BLaER1 treated with 17β-estradiol and CSF1 and Interleukin-3, amounts not matched to agents 10 nM and 100 nM (cell line): ENCODE data around the gene KCNE4.

Experiments
- H3K27ac ChIP-seq, 11 experiments: shearing (Covaris generic); formaldehyde crosslinking; 2 replicates each; pipeline ENCODE4 v1.8.1; 2022
- H3K27me3 ChIP-seq, 11 experiments: shearing (Covaris generic); formaldehyde crosslinking; 2 replicates each; pipeline ENCODE4 v1.8.1; 2022
- H3K36me3 ChIP-seq, 11 experiments: shearing (Covaris generic); formaldehyde crosslinking; 2 replicates each; pipeline ENCODE4 v1.8.1; 2022
- H3K4me1 ChIP-seq, 10 experiments: shearing (Covaris generic); formaldehyde crosslinking; 2 replicates each; pipeline ENCODE4 v1.8.1; 2022
- H3K4me2 ChIP-seq, 11 experiments: shearing (Covaris generic); formaldehyde crosslinking; 2 replicates each; pipeline ENCODE4 v1.8.1; 2022
- H3K4me3 ChIP-seq, 10 experiments: shearing (Covaris generic); formaldehyde crosslinking; 2 replicates each; pipeline ENCODE4 v1.8.1; 2022
- H3K9ac ChIP-seq, 11 experiments: shearing (Covaris generic); formaldehyde crosslinking; 2 replicates each; pipeline ENCODE4 v1.8.1; 2022
- H3K9me3 ChIP-seq, 11 experiments: shearing (Covaris generic); formaldehyde crosslinking; replicated peaks in 1 of 11; 2 replicates each; pipeline ENCODE4 v1.8.1; 2022
- H4K20me1 ChIP-seq, 11 experiments: shearing (Covaris generic); formaldehyde crosslinking; 2 replicates each; pipeline ENCODE4 v1.8.1; 2022
- Cebpa-rat ChIP-seq, 11 experiments: shearing (Covaris generic); IDR thresholded peaks; 2 replicates each; pipeline ENCODE4 v1.8.1; 2022

The KCNE4 gene

GRCh38 chr2:223019987-223020717 lies 31.8 kb upstream of the KCNE4 start:
- no peaks in the 10 kb centered on the region; a peak in 1 of 22 replicates for H4K20me1 ChIP-seq
- no peaks in the 10 kb centered on the region for H3K4me1 ChIP-seq
- no peak overlapping the region for H3K9ac ChIP-seq
- H3K4me2 ChIP-seq = no peak overlapping the region
- TF ChIP-seq Cebpa-rat (IDR thresholded peaks at IDR 0.05) = no peak
- no peak overlapping the region for H3K27ac ChIP-seq
- H3K27me3 ChIP-seq = no peaks in the 10 kb centered on the region
- no peaks in the 10 kb centered on the region for H3K36me3 ChIP-seq
- no peak overlapping the region for H3K4me3 ChIP-seq
- H3K9me3 ChIP-seq = peaks cover 0 to 15% (median 6%) of the 10 kb centered on the region in 11 experiments; a peak in 12 of 22 replicates

GRCh38 chr2:223020971-223021675 lies 30.9 kb upstream of the KCNE4 start:
- H3K36me3 ChIP-seq = no peaks in the 10 kb centered on the region
- no peak overlapping the region for H3K9ac ChIP-seq
- TF ChIP-seq Cebpa-rat (IDR thresholded peaks at IDR 0.05) = no peak
- H3K27ac ChIP-seq = no peak overlapping the region
- H3K4me3 ChIP-seq = no peak overlapping the region
- no peaks in the 10 kb centered on the region; a peak in 1 of 22 replicates for H4K20me1 ChIP-seq
- H3K9me3 ChIP-seq = peaks cover 0 to 15% (median 6%) of the 10 kb centered on the region in 11 experiments; a peak in 12 of 22 replicates
- no peaks in the 10 kb centered on the region for H3K4me1 ChIP-seq
- H3K27me3 ChIP-seq = no peaks in the 10 kb centered on the region
- H3K4me2 ChIP-seq = no peak overlapping the region

GRCh38 chr2:223026357-223027110 lies 25.5 kb upstream of the KCNE4 start:
- Histone ChIP-seq H3K9ac (no peak overlapping the region), H3K4me2 (no peak overlapping the region; a peak in 1 of 22 replicates), H3K27me3 (no peaks in the 10 kb centered on the region), H3K4me1 (no peaks in the 10 kb centered on the region), H3K36me3 (no peaks in the 10 kb centered on the region), H3K9me3 (peaks cover 0 to 7% (median 4%) of the 10 kb centered on the region in 11 experiments; a peak in 13 of 22 replicates), H3K27ac (no peak overlapping the region), H4K20me1 (no peaks in the 10 kb centered on the region; a peak in 1 of 22 replicates), H3K4me3 (no peak overlapping the region)
- TF ChIP-seq Cebpa-rat (IDR thresholded peaks at IDR 0.05) = no peak

- no peak overlapping the region for H3K4me2 ChIP-seq
- no peaks in the 10 kb centered on the region for H3K36me3 ChIP-seq
- peaks cover 8 to 16% (median 13%) of the 10 kb centered on the region in 11 experiments; a peak in 20 of 22 replicates for H3K9me3 ChIP-seq
- no peak for TF ChIP-seq Cebpa-rat (IDR thresholded peaks at IDR 0.05)
- no peaks in the 10 kb centered on the region for H3K27me3 ChIP-seq
- H4K20me1 ChIP-seq = no peaks in the 10 kb centered on the region
- no peaks in the 10 kb centered on the region for H3K4me1 ChIP-seq
- H3K9ac ChIP-seq = no peak overlapping the region
- no peak overlapping the region for H3K27ac ChIP-seq
- H3K4me3 ChIP-seq = no peak overlapping the region
These were observed 24.5 kb upstream of the KCNE4 start for GRCh38 chr2:223027442-223027841.

- Histone ChIP-seq H3K27ac (no peak overlapping the region), H3K9me3 (peaks cover 14 to 33% (median 21%) of the 10 kb centered on the region in 11 experiments; a peak in 21 of 22 replicates), H3K4me3 (no peak overlapping the region), H3K36me3 (no peaks in the 10 kb centered on the region), H3K4me1 (no peaks in the 10 kb centered on the region), H4K20me1 (no peaks in the 10 kb centered on the region), H3K27me3 (no peaks in the 10 kb centered on the region), H3K9ac (no peak overlapping the region), H3K4me2 (no peak overlapping the region)
- TF ChIP-seq Cebpa-rat (IDR thresholded peaks at IDR 0.05) = no peak
These were observed 22.7 kb upstream of the KCNE4 start for GRCh38 chr2:223029287-223029686.

- Histone ChIP-seq H3K4me1 (no peaks in the 10 kb centered on the region), H3K4me2 (no peak overlapping the region), H3K27me3 (no peaks in the 10 kb centered on the region), H3K9ac (no peak overlapping the region), H3K4me3 (no peak overlapping the region), H3K9me3 (peaks cover 14 to 33% (median 21%) of the 10 kb centered on the region in 11 experiments; a peak in 21 of 22 replicates), H3K36me3 (no peaks in the 10 kb centered on the region), H4K20me1 (no peaks in the 10 kb centered on the region), H3K27ac (no peak overlapping the region)
- TF ChIP-seq Cebpa-rat (IDR thresholded peaks at IDR 0.05) = no peak
These were observed 19.5 kb upstream of the KCNE4 start for GRCh38 chr2:223032187-223033142.

- Histone ChIP-seq H4K20me1 (no peaks in the 10 kb centered on the region), H3K36me3 (no peaks in the 10 kb centered on the region), H3K9me3 (peaks cover 14 to 33% (median 21%) of the 10 kb centered on the region in 11 experiments; a peak in 21 of 22 replicates), H3K9ac (no peak overlapping the region), H3K4me2 (no peak overlapping the region), H3K27me3 (no peaks in the 10 kb centered on the region), H3K4me1 (no peaks in the 10 kb centered on the region), H3K27ac (no peak overlapping the region), H3K4me3 (no peak overlapping the region)
- TF ChIP-seq Cebpa-rat (IDR thresholded peaks at IDR 0.05) = no peak
These were observed 17.6 kb upstream of the KCNE4 start for GRCh38 chr2:223034221-223034975.
